NB4 (cell line): ENCODE results near the gene CARMIL1.

Experiments
- DNase-seq: peaks from one replicate; pipeline ENCODE4 v3.0.0; 2010; ENCODE audit warnings: low read depth
- H3K4me3 ChIP-seq: one replicate; pipeline ENCODE4 v1.5.1; 2011; ENCODE audit warnings: mild to moderate bottlenecking, low read depth, low read length, moderate library complexity
- CTCF ChIP-seq: IDR thresholded peaks from one replicate; pipeline ENCODE4 v1.5.1; 2012; ENCODE audit warnings: low read depth, low read length
- MAX ChIP-seq: IDR thresholded peaks from 2 replicates; pipeline ENCODE4 v1.6.1; 2011; ENCODE audit warnings: low read depth, low read length
- MYC ChIP-seq: IDR thresholded peaks from 2 replicates; pipeline ENCODE4 v1.6.1; 2011; ENCODE audit warnings: low read depth, low read length
- POLR2A ChIP-seq: IDR thresholded peaks from 2 replicates; pipeline ENCODE4 v1.6.1; 2011; ENCODE audit warnings: mild to moderate bottlenecking; ENCODE audit not compliant: insufficient read length; ENCODE audit errors: extremely low read depth

CARMIL1 gene

GRCh38 chr6:25311331-25311840 lies 32.2 kb downstream of the CARMIL1 start:
- TF ChIP-seq CTCF (no peak), MAX (no peak), POLR2A (no peak), MYC (no peak)
- DNase-seq = no peak
- no peak overlapping the region for H3K4me3 ChIP-seq

GRCh38 chr6:25312034-25312620 lies 33.0 kb downstream of the CARMIL1 start:
- TF ChIP-seq MAX (no peak), MYC (no peak), POLR2A (no peak), CTCF (no peak)
- H3K4me3 ChIP-seq = no peak overlapping the region
- DNase-seq = no peak

- TF ChIP-seq POLR2A (no peak), MYC (no peak)
- no peak for DNase-seq
- H3K4me3 ChIP-seq = no peak overlapping the region
Observed at GRCh38 chr6:25312703-25313102, 33.5 kb downstream of the CARMIL1 start.

- TF ChIP-seq MYC (no peak), MAX (no peak), CTCF (no peak), POLR2A (no peak)
- no peak overlapping the region for H3K4me3 ChIP-seq
- no peak for DNase-seq
Observed at GRCh38 chr6:25314509-25315175, 35.5 kb downstream of the CARMIL1 start.

- TF ChIP-seq MYC = no peak
- no peak for TF ChIP-seq CTCF
- TF ChIP-seq MAX = no peak
- no peak for TF ChIP-seq POLR2A
- H3K4me3 ChIP-seq = no peak overlapping the region
- no peak for DNase-seq
Observed at GRCh38 chr6:25315194-25316177, 36.3 kb downstream of the CARMIL1 start.

- no peak for DNase-seq
- no peak overlapping the region for H3K4me3 ChIP-seq
- TF ChIP-seq MYC (no peak), MAX (no peak), CTCF (no peak), POLR2A (no peak)
Observed at GRCh38 chr6:25316626-25317025, 37.5 kb downstream of the CARMIL1 start.
